ENCODE data around the gene POU6F2. TPM values are rescaled to one million over a fixed set of nuclear protein-coding genes. Genes with fewer than 3 reads are reported as not detected.

POU6F2 gene
- total and polyA plus RNA-seq, 9 of the 15 experiments (the other 6 are each of a cell fraction or from before 2014, with no cell fraction given) = 0.29 to 1.5 (median 0.96) TPM

DNA sequence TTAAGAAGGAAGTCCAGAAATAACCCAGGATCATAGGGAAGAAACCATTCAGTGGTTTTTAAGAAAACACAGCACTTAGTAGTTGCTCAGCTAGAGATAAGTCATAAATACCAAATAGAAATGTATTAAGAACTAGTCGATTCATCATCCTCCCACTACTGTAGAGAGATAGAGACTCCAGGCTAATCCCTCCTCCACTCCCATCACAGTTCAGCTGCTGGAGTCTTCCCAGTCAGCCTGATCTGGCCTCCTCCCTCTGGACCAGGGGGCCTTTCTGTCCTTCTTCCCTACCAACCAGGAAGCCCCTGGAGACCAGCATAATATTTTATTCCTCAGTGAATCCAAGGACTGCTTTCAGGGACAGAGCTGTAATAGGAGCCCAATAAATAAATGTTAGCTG, 294.4 kb downstream of the POU6F2 start (continued):
- TF ChIP-seq, protein P1, sequence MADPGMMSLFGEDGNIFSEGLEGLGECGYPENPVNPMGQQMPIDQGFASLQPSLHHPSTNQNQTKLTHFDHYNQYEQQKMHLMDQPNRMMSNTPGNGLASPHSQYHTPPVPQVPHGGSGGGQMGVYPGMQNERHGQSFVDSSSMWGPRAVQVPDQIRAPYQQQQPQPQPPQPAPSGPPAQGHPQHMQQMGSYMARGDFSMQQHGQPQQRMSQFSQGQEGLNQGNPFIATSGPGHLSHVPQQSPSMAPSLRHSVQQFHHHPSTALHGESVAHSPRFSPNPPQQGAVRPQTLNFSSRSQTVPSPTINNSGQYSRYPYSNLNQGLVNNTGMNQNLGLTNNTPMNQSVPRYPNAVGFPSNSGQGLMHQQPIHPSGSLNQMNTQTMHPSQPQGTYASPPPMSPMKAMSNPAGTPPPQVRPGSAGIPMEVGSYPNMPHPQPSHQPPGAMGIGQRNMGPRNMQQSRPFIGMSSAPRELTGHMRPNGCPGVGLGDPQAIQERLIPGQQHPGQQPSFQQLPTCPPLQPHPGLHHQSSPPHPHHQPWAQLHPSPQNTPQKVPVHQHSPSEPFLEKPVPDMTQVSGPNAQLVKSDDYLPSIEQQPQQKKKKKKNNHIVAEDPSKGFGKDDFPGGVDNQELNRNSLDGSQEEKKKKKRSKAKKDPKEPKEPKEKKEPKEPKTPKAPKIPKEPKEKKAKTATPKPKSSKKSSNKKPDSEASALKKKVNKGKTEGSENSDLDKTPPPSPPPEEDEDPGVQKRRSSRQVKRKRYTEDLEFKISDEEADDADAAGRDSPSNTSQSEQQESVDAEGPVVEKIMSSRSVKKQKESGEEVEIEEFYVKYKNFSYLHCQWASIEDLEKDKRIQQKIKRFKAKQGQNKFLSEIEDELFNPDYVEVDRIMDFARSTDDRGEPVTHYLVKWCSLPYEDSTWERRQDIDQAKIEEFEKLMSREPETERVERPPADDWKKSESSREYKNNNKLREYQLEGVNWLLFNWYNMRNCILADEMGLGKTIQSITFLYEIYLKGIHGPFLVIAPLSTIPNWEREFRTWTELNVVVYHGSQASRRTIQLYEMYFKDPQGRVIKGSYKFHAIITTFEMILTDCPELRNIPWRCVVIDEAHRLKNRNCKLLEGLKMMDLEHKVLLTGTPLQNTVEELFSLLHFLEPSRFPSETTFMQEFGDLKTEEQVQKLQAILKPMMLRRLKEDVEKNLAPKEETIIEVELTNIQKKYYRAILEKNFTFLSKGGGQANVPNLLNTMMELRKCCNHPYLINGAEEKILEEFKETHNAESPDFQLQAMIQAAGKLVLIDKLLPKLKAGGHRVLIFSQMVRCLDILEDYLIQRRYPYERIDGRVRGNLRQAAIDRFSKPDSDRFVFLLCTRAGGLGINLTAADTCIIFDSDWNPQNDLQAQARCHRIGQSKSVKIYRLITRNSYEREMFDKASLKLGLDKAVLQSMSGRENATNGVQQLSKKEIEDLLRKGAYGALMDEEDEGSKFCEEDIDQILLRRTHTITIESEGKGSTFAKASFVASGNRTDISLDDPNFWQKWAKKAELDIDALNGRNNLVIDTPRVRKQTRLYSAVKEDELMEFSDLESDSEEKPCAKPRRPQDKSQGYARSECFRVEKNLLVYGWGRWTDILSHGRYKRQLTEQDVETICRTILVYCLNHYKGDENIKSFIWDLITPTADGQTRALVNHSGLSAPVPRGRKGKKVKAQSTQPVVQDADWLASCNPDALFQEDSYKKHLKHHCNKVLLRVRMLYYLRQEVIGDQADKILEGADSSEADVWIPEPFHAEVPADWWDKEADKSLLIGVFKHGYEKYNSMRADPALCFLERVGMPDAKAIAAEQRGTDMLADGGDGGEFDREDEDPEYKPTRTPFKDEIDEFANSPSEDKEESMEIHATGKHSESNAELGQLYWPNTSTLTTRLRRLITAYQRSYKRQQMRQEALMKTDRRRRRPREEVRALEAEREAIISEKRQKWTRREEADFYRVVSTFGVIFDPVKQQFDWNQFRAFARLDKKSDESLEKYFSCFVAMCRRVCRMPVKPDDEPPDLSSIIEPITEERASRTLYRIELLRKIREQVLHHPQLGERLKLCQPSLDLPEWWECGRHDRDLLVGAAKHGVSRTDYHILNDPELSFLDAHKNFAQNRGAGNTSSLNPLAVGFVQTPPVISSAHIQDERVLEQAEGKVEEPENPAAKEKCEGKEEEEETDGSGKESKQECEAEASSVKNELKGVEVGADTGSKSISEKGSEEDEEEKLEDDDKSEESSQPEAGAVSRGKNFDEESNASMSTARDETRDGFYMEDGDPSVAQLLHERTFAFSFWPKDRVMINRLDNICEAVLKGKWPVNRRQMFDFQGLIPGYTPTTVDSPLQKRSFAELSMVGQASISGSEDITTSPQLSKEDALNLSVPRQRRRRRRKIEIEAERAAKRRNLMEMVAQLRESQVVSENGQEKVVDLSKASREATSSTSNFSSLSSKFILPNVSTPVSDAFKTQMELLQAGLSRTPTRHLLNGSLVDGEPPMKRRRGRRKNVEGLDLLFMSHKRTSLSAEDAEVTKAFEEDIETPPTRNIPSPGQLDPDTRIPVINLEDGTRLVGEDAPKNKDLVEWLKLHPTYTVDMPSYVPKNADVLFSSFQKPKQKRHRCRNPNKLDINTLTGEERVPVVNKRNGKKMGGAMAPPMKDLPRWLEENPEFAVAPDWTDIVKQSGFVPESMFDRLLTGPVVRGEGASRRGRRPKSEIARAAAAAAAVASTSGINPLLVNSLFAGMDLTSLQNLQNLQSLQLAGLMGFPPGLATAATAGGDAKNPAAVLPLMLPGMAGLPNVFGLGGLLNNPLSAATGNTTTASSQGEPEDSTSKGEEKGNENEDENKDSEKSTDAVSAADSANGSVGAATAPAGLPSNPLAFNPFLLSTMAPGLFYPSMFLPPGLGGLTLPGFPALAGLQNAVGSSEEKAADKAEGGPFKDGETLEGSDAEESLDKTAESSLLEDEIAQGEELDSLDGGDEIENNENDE (IDR thresholded peaks at IDR 0.05; ENCODE audit: low read depth, low read length) = no peak
- no peak for TF ChIP-seq MYBL2 (IDR thresholded peaks at IDR 0.05; ENCODE audit: low read depth)
- TF ChIP-seq MYBL2 (CRISPR knock-in tag; IDR thresholded peaks at IDR 0.05; ENCODE audit: borderline replicate concordance) = no peak
- TF ChIP-seq BRF1 (IDR thresholded peaks at IDR 0.05; ENCODE audit: borderline replicate concordance, extremely low read depth, insufficient read length) = no peak
- TF ChIP-seq KLF16 (IDR thresholded peaks at IDR 0.05) = no peak
- TF ChIP-seq CBFA2T3 (IDR thresholded peaks at IDR 0.05) = no peak
- TF ChIP-seq FOSL1 (tag; conservative IDR thresholded peaks at IDR 0.05) = no peak
- TF ChIP-seq ZZZ3 (IDR thresholded peaks at IDR 0.05) = no peak
- TF ChIP-seq, protein P2, sequence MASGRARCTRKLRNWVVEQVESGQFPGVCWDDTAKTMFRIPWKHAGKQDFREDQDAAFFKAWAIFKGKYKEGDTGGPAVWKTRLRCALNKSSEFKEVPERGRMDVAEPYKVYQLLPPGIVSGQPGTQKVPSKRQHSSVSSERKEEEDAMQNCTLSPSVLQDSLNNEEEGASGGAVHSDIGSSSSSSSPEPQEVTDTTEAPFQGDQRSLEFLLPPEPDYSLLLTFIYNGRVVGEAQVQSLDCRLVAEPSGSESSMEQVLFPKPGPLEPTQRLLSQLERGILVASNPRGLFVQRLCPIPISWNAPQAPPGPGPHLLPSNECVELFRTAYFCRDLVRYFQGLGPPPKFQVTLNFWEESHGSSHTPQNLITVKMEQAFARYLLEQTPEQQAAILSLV (tag; IDR thresholded peaks at IDR 0.05) = no peak
- TF ChIP-seq ZNF830 (CRISPR knock-in tag; IDR thresholded peaks at IDR 0.05) = no peak
- TF ChIP-seq, protein P3, sequence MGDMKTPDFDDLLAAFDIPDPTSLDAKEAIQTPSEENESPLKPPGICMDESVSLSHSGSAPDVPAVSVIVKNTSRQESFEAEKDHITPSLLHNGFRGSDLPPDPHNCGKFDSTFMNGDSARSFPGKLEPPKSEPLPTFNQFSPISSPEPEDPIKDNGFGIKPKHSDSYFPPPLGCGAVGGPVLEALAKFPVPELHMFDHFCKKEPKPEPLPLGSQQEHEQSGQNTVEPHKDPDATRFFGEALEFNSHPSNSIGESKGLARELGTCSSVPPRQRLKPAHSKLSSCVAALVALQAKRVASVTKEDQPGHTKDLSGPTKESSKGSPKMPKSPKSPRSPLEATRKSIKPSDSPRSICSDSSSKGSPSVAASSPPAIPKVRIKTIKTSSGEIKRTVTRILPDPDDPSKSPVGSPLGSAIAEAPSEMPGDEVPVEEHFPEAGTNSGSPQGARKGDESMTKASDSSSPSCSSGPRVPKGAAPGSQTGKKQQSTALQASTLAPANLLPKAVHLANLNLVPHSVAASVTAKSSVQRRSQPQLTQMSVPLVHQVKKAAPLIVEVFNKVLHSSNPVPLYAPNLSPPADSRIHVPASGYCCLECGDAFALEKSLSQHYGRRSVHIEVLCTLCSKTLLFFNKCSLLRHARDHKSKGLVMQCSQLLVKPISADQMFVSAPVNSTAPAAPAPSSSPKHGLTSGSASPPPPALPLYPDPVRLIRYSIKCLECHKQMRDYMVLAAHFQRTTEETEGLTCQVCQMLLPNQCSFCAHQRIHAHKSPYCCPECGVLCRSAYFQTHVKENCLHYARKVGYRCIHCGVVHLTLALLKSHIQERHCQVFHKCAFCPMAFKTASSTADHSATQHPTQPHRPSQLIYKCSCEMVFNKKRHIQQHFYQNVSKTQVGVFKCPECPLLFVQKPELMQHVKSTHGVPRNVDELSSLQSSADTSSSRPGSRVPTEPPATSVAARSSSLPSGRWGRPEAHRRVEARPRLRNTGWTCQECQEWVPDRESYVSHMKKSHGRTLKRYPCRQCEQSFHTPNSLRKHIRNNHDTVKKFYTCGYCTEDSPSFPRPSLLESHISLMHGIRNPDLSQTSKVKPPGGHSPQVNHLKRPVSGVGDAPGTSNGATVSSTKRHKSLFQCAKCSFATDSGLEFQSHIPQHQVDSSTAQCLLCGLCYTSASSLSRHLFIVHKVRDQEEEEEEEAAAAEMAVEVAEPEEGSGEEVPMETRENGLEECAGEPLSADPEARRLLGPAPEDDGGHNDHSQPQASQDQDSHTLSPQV (IDR thresholded peaks at IDR 0.05) = no peak
- no peak for TF ChIP-seq NFXL1 (CRISPR knock-in tag; IDR thresholded peaks at IDR 0.05)
- TF ChIP-seq ZFP36 (IDR thresholded peaks at IDR 0.05; ENCODE audit: low read depth, low read length, partially characterized antibody) = no peak
